Transverse colon (tissue), 4 donors: ENCODE results near the gene ZFC3H1. TPM values are rescaled to one million over a fixed set of nuclear protein-coding genes. Genes with fewer than 3 reads are reported as not detected.

Experiments used
- DNase-seq: peaks from one replicate; pipeline ENCODE4 v3.0.0-alpha.2; 2019
- H3K27ac ChIP-seq, 4 donors: fragments of 200-600 bp; sonication (generic); 2 replicates each; pipeline ENCODE4 v1.5.1; 2016 to 2018; ENCODE audit warnings: inconsistent platforms in 4 of 4
- H3K27me3 ChIP-seq: fragments of 200-600 bp; sonication (generic); 2 replicates; pipeline ENCODE4 v1.5.1; 2017; ENCODE audit warnings: inconsistent platforms
- H3K36me3 ChIP-seq, 4 donors: fragments of 200-600 bp; sonication (generic); 2 replicates each; pipeline ENCODE4 v1.5.1; 2017 to 2019; ENCODE audit warnings: inconsistent platforms in 4 of 4
- H3K4me1 ChIP-seq, 4 donors: fragments of 200-600 bp; sonication (generic); 2 replicates each; pipeline ENCODE4 v1.5.1; 2017 to 2020; ENCODE audit warnings: inconsistent platforms in 4 of 4
- H3K4me3 ChIP-seq, 4 donors: fragments of 200-600 bp; sonication (generic); 1 replicate in 1 of 4; 2 replicates in 3 of 4; pipeline versions ENCODE4 v1.5.1 to v1.6.1; 2017 to 2019; ENCODE audit warnings: inconsistent platforms in 4 of 4
- H3K9me3 ChIP-seq, 2 donors: fragments of 200-600 bp; sonication (generic); 2 replicates each; pipeline ENCODE4 v1.5.1; 2017 to 2019; ENCODE audit warnings: inconsistent platforms in 2 of 2
- EP300 ChIP-seq: sonication (generic); formaldehyde crosslinking; IDR thresholded peaks from one replicate; pipeline ENCODE4 v1.6.1; 2017; ENCODE audit warnings: antibody characterized with exemption, low read depth
- POLR2A ChIP-seq: fragments of 450-650 bp; IDR thresholded peaks from one replicate; pipeline ENCODE4 v1.6.1; 2016; ENCODE audit warnings: antibody characterized with exemption, mild to moderate bottlenecking, moderate library complexity
- POLR2AphosphoS5 ChIP-seq, 3 donors: sonication (generic); formaldehyde crosslinking; IDR thresholded peaks; one replicate each; pipeline ENCODE4 v1.6.1; 2016; ENCODE audit warnings: antibody characterized with exemption in 3 of 3
- WGBS, 2 donors: methylation state at CpG; one replicate each; pipeline ENCODE4 v1.1.5; 2018; ENCODE audit warnings: low coverage in 1 of 2; 5-methylcytosine and 5-hydroxymethylcytosine counted together
- in situ Hi-C, 4 donors: fragments of 200-750 bp; cut with MboI; loops; one replicate each; pipeline versions ENCODE4 v1.15.0 to v1.15.1; 2017; ENCODE audit warnings: low sequenced_read_pairs in 3 of 4, low pct_ligation_motif_present in 1 of 4, low pct_unique_long_range_greater_than_20kb in 1 of 4
- intact Hi-C: fragments of 100-400 bp; cut with DNase I; formaldehyde crosslinking; loops from one replicate; pipeline ENCODE4 v1.15.1; 2023; ENCODE audit warnings: low total_unique reads
- total RNA-seq, 4 donors: library from RNA; depleted of rRNA; stranded (reverse); fragments of >200 nt; gene quantifications; one replicate each; pipeline ENCODE4 v1.1.0, GENCODE V29; 2016
- TF ChIP-seq, protein P1 (sequence below), 5 experiments: fragments of 200-600 bp in 3 of 5; fragments of 450-650 bp in 2 of 5; sonication (generic) in 3 of 5; IDR thresholded peaks; 1 replicate in 2 of 5; 2 replicates in 3 of 5; pipeline ENCODE4 v1.5.1; 2016 to 2017; ENCODE audit warnings: antibody characterized with exemption in 5 of 5, inconsistent platforms in 3 of 5, mild to moderate bottlenecking in 2 of 5, moderate library complexity in 1 of 5

ZFC3H1 gene
- total RNA-seq, 4 donors from 2014 or later, result 61.9 to 141 (median 91.6) TPM

DNA sequence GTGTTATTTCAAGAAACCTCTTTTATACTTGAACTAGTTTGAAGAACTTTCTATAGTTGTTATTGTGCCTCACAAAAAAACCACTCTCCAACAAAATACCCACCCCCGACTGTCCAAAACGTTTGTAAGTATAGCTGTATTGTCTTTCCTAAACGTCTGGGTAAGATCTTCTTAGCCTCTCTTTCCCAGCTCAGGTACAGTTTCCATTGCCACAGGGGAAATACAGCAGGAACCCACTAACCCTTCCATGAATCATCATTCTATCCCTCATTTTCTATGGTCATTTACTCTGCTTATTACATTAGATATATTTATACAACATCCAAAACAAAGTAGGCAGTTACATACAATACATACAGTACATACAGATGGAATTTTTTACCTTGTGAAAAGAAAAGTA, 70.8 kb downstream of the ZFC3H1 start:
- whole genome bisulfite sequencing, 2 donors, result 46 to 55% methylated on average over 3 of the region's 3 CpGs
- no peaks in the 10 kb centered on the region for H3K4me1 ChIP-seq
- H3K27me3 ChIP-seq, result peaks cover 3% of the 10 kb centered on the region
- no peak for DNase-seq
- H3K9me3 ChIP-seq, result no peaks in the 10 kb centered on the region
- intact Hi-C loops (no loop called here), in situ Hi-C loops (no loop called here)
- TF ChIP-seq POLR2AphosphoS5 (IDR thresholded peaks at IDR 0.05) (no peak), POLR2A (no peak), EP300 (no peak)
- TF ChIP-seq, protein P1, sequence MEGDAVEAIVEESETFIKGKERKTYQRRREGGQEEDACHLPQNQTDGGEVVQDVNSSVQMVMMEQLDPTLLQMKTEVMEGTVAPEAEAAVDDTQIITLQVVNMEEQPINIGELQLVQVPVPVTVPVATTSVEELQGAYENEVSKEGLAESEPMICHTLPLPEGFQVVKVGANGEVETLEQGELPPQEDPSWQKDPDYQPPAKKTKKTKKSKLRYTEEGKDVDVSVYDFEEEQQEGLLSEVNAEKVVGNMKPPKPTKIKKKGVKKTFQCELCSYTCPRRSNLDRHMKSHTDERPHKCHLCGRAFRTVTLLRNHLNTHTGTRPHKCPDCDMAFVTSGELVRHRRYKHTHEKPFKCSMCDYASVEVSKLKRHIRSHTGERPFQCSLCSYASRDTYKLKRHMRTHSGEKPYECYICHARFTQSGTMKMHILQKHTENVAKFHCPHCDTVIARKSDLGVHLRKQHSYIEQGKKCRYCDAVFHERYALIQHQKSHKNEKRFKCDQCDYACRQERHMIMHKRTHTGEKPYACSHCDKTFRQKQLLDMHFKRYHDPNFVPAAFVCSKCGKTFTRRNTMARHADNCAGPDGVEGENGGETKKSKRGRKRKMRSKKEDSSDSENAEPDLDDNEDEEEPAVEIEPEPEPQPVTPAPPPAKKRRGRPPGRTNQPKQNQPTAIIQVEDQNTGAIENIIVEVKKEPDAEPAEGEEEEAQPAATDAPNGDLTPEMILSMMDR (IDR thresholded peaks at IDR 0.05), result no peak
- H3K4me3 ChIP-seq, result no peak overlapping the region
- no peak overlapping the region for H3K27ac ChIP-seq
- no peaks in the 10 kb centered on the region for H3K36me3 ChIP-seq

DNA sequence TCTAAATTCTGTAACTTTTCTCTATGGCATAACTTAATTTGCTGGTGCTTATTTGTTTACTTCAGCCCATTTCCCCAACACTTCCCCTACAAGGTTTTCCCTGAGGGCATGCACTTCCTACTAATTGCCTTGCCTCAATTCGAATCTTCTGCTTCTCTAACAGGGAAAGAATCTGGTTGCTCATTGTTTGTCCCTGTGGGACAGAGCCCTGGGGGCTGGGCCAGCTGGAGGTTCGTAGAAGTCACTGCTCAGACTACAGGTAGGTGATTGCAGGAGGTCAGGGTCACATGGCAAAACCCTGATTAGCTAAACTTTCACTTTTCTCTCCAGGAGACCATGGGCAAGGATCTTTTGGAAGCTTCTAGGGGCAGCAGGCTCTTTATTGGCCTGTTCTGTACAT, 72.0 kb downstream of the ZFC3H1 start:
- 50% methylated on average over 2 of the region's 2 CpGs; no CpG with 5 or more reads in 1 of the 2 donors for WGBS, 2 donors
- Histone ChIP-seq H3K27ac (no peak overlapping the region), H3K36me3 (no peaks in the 10 kb centered on the region), H3K4me3 (no peak overlapping the region), H3K27me3 (peaks cover 3% of the 10 kb centered on the region), H3K9me3 (no peaks in the 10 kb centered on the region), H3K4me1 (no peaks in the 10 kb centered on the region)
- DNase-seq, result no peak
- in situ Hi-C loops, result no loop called here
- TF ChIP-seq POLR2AphosphoS5 (IDR thresholded peaks at IDR 0.05) (no peak), EP300 (no peak)
- intact Hi-C loops, result no loop called here

- intact Hi-C loops (no loop called here), in situ Hi-C loops (no loop called here)
- Histone ChIP-seq H3K27me3 (peaks cover 3% of the 10 kb centered on the region), H3K4me3 (no peak overlapping the region), H3K27ac (no peak overlapping the region), H3K36me3 (no peaks in the 10 kb centered on the region), H3K9me3 (no peaks in the 10 kb centered on the region), H3K4me1 (no peaks in the 10 kb centered on the region)
- no peak for DNase-seq
- TF ChIP-seq POLR2AphosphoS5 (IDR thresholded peaks at IDR 0.05) (no peak), POLR2A (no peak), EP300 (no peak)
- TF ChIP-seq, protein P1 (IDR thresholded peaks at IDR 0.05), result no peak
- WGBS, 2 donors, result 82 to 89% methylated on average over 3 to 4 of the region's 4 CpGs
Observed at GRCh38 chr12:71589478-71589881, 74.2 kb downstream of the ZFC3H1 start.

GRCh38 chr12:71587012-71587411, 76.6 kb downstream of the ZFC3H1 start:
- Histone ChIP-seq H3K36me3 (no peaks in the 10 kb centered on the region), H3K27ac (no peak overlapping the region), H3K4me1 (no peaks in the 10 kb centered on the region), H3K9me3 (no peaks in the 10 kb centered on the region), H3K27me3 (peaks cover 3% of the 10 kb centered on the region), H3K4me3 (no peak overlapping the region)
- in situ Hi-C loops, result no loop called here
- intact Hi-C loops, result no loop called here
- TF ChIP-seq, protein P1 (IDR thresholded peaks at IDR 0.05), result no peak
- no peak for TF ChIP-seq POLR2AphosphoS5 (IDR thresholded peaks at IDR 0.05)
- TF ChIP-seq POLR2A, result no peak
- no peak for TF ChIP-seq EP300
- DNase-seq, result no peak
- 78 to 81% methylated on average over 1 to 2 of the region's 2 CpGs for WGBS, 2 donors

DNA sequence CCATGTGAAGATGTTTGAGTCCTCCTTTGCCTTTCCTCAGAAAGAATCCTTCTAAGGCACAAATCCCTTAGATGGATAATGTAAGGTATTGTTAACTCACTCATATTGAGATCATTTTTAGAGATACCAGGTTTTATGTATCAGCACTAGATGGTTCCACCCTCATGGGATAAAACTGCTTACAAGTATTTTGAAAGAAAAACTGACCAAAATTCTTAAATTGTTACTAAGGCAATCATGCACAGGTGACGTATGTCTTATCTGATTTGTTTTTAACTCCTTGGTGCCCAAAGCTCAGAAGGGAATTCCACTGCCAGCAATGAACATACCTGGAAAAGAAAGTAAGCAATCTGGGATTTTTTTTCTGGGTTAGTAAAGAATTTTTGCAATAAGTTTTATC, 78.4 kb downstream of the ZFC3H1 start:
- no peaks in the 10 kb centered on the region for H3K4me1 ChIP-seq
- in situ Hi-C loops, result no loop called here
- H3K4me3 ChIP-seq, result no peak overlapping the region
- intact Hi-C loops, result no loop called here
- DNase-seq, result no peak
- no peaks in the 10 kb centered on the region for H3K27me3 ChIP-seq
- 30 to 61% methylated on average over 1 of the region's 1 CpG for WGBS, 2 donors
- TF ChIP-seq EP300, result no peak
- no peak for TF ChIP-seq POLR2AphosphoS5 (IDR thresholded peaks at IDR 0.05)
- TF ChIP-seq POLR2A, result no peak
- TF ChIP-seq, protein P1 (IDR thresholded peaks at IDR 0.05), result no peak
- H3K9me3 ChIP-seq, result no peaks in the 10 kb centered on the region
- H3K27ac ChIP-seq, result no peak overlapping the region
- no peaks in the 10 kb centered on the region for H3K36me3 ChIP-seq
